ENCODE data around the gene C19orf44.
"Not testable (repeated sequence)": the region's sequence is repeated elsewhere in the genome, so short reads cannot be mapped to it uniquely, and the experiment has no call there.

C19orf44 gene

DNA sequence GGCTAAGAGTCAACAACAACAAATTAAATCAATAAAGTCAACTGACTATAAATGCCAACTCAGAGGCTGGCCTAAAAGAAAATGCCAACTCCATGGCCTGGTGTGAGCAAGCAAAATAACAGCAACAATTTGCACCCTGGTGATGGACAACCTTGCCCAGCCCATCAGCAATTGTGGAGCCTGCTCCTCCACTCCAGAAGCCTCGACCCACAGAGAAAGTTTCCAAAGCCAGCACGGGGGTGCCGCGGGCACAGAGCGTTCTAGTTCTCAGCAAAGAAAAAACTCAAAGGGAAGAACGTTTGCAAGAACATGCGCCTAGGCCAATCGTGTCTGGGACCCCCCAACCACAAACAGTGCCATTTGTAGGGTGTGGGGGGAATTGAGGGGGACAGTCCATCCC, 35.7 kb upstream of the C19orf44 start:
- Mint-ChIP-seq H3K4me3 (no peak overlapping the region), H3K27me3 (no peaks in the 10 kb centered on the region), H3K4me1 (ENCODE audit: low read depth) (peaks cover 69% of the 10 kb centered on the region), H3K27ac (no peak overlapping the region), H3K36me3 (ENCODE audit: low read depth) (peaks cover 32% of the 10 kb centered on the region), H3K9me3 (no peaks in the 10 kb centered on the region)
- intact Hi-C loops (cut with micrococcal nuclease), result no loop called here

- peaks cover 64% of the 10 kb centered on the region for H3K4me1 Mint-ChIP-seq (ENCODE audit: low read depth)
- no peaks in the 10 kb centered on the region for H3K27me3 Mint-ChIP-seq
- intact Hi-C loops (cut with micrococcal nuclease), result no loop called here
- H3K4me3 Mint-ChIP-seq, result no peak overlapping the region
- peak overlapping the region; percentile 14 for H3K27ac Mint-ChIP-seq
- H3K36me3 Mint-ChIP-seq (ENCODE audit: low read depth), result peaks cover 26% of the 10 kb centered on the region
- H3K9me3 Mint-ChIP-seq, result no peaks in the 10 kb centered on the region
Observed at GRCh38 chr19:16461630-16462051, 34.6 kb upstream of the C19orf44 start.

DNA sequence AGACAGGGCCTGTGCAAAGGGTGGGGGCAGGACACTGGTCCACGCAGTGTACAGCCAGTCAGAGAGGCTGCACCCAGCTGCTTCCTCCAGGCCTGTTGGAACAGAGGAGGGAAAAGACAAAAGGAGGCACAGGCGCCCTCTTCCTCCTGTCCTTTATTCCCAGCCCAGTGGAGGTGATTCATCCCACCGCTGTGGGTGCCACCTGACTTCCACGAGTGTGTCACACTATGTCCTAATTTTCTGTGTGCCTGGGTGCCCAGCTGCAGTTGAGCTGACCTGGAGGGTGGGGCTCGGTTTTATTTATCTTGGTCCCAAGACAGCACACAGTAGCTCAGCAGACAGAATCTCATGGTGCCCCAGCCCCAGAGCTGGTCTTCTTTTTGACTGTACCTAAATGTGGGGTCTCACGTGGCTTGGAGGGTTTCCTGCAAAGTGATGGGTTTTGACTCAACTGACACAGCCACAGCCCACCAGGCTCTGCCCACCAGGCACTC, 33.4 kb upstream of the C19orf44 start:
- no peak overlapping the region for H3K27ac Mint-ChIP-seq
- no peaks in the 10 kb centered on the region for H3K9me3 Mint-ChIP-seq
- H3K4me1 Mint-ChIP-seq (ENCODE audit: low read depth), result peaks cover 58% of the 10 kb centered on the region
- H3K36me3 Mint-ChIP-seq (ENCODE audit: low read depth), result peaks cover 33% of the 10 kb centered on the region
- H3K27me3 Mint-ChIP-seq, result no peaks in the 10 kb centered on the region
- intact Hi-C loops (cut with micrococcal nuclease), result no loop called here
- no peak overlapping the region for H3K4me3 Mint-ChIP-seq

DNA sequence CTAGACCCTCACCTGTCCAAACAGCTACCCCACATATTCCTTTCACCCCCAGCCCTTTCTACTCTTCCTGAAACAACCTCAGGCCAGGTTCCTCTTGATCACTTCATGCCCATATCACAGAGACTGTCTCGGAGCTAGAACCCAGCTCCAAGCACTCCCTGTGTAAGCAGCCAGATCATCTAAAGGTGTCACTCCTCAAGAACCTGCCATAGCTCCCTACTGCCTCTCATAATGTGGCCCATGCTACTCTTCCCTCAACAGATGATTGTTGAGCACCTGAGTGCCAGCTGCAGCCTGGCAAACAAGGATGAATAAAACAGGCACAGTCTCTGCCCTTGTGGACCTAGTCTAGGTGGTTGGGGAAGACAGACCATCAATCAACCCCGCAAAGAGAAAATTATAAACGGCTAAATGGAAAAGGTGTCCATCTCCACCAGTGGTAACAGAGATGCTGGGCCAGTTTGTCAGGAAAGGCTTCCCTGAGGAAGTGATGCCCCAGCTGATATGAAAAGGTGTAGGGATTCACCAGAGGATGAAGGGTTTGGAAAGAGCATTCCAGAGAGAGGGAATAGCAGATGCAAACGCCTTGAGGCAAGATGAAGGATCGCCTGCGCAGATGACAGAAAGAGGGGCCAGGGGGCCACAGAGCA, 32.7 kb upstream of the C19orf44 start:
- Mint-ChIP-seq H3K27ac (no peak overlapping the region), H3K9me3 (no peaks in the 10 kb centered on the region), H3K4me3 (no peak overlapping the region), H3K27me3 (no peaks in the 10 kb centered on the region), H3K4me1 (ENCODE audit: low read depth) (peaks cover 56% of the 10 kb centered on the region), H3K36me3 (ENCODE audit: low read depth) (peaks cover 33% of the 10 kb centered on the region)
- intact Hi-C loops (cut with micrococcal nuclease), result no loop called here

DNA sequence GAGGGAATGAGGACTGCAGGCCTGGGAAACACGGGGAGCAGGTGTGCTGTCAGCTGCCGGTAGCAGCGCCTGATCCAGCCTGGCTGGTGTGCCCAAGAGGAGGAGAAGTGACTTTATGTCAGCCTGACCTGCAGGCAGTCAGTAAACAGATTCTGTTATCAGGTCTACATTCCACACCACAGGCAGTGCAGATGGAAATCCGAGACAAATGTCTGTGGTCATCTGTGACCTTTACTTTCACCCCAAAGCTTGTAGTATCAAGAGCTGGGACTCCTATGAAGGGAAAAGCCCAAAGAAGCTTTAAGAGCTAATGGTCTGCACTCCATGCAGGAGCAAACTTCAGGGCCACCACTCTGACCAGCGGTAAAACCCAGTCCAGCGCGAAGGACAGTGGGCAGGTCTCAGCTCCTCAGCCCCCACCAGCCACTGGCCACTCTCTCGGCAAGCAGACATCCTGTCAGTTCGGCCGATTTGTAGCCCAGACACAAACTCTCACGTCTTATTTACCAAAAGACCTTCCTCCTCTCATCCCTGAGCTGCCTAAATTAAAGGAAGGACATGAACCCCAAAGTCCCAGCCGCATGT, 32.1 kb upstream of the C19orf44 start:
- H3K27ac Mint-ChIP-seq, result no peak overlapping the region
- H3K27me3 Mint-ChIP-seq, result no peaks in the 10 kb centered on the region
- peaks cover 57% of the 10 kb centered on the region for H3K4me1 Mint-ChIP-seq (ENCODE audit: low read depth)
- peaks cover 39% of the 10 kb centered on the region for H3K36me3 Mint-ChIP-seq (ENCODE audit: low read depth)
- no peaks in the 10 kb centered on the region for H3K9me3 Mint-ChIP-seq
- intact Hi-C loops (cut with micrococcal nuclease), result no loop called here
- H3K4me3 Mint-ChIP-seq, result no peak overlapping the region

GRCh38 chr19:16465239-16465638, 31.0 kb upstream of the C19orf44 start:
- Mint-ChIP-seq H3K27me3 (no peaks in the 10 kb centered on the region), H3K4me1 (ENCODE audit: low read depth) (peaks cover 64% of the 10 kb centered on the region)

DNA sequence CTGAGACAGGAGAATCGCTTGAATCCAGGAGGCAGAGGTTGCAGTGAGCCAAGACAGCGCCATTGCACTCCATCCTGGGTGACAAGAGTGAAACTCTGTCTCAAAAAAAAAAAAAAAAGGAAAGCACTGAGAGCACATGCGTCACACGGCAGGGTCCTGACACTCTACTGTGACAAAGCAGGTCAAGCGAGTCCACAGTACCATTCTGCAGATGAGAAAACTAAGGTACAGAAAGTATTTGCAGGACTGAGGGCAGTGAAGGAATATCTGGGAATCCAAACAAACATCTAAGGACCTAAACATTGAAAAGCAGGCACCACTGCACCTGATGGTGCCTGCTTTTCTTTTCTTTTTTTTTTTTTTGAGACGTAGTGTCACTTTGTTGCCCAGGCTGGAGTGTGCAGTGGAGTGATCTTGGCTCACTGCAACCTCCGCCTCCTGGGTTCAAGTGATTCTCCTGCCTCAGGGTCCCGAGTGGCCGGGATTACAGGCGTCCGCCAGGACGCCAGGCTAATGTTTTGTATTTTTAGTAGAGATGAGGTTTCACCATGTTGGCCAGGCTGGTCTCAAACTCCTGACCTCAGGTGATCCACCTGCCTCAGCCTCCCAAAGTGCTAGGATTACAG, 29.3 kb upstream of the C19orf44 start:
- peaks cover 39% of the 10 kb centered on the region for H3K36me3 Mint-ChIP-seq (ENCODE audit: low read depth)
- H3K27me3 Mint-ChIP-seq; H3K9me3 Mint-ChIP-seq; H3K4me3 Mint-ChIP-seq; H3K27ac Mint-ChIP-seq; intact Hi-C loops (cut with micrococcal nuclease): not testable (repeated sequence)
- H3K4me1 Mint-ChIP-seq (ENCODE audit: low read depth), result peaks cover 70% of the 10 kb centered on the region

More at GRCh38 chr19:16465239-16465638, 31.0 kb upstream of the C19orf44 start:
- Mint-ChIP-seq H3K27ac (no peak overlapping the region), H3K36me3 (ENCODE audit: low read depth) (peaks cover 45% of the 10 kb centered on the region), H3K9me3 (no peaks in the 10 kb centered on the region), H3K4me3 (no peak overlapping the region)
- intact Hi-C loops (cut with micrococcal nuclease), result no loop called here

GRCh38 chr19:16467581-16467980, 28.6 kb upstream of the C19orf44 start:
- Mint-ChIP-seq H3K9me3 (no peaks in the 10 kb centered on the region), H3K4me1 (ENCODE audit: low read depth) (peaks cover 63% of the 10 kb centered on the region), H3K4me3 (no peak overlapping the region), H3K36me3 (ENCODE audit: low read depth) (peaks cover 34% of the 10 kb centered on the region), H3K27me3 (no peaks in the 10 kb centered on the region), H3K27ac (no peak overlapping the region)
- intact Hi-C loops (cut with micrococcal nuclease), result no loop called here

GRCh38 chr19:16470541-16470910, 25.7 kb upstream of the C19orf44 start:
- Mint-ChIP-seq H3K27me3 (no peaks in the 10 kb centered on the region), H3K4me3 (peak overlapping the region; percentile 80), H3K4me1 (ENCODE audit: low read depth) (peaks cover 43% of the 10 kb centered on the region), H3K9me3 (no peaks in the 10 kb centered on the region), H3K27ac (peak overlapping the region; percentile 69), H3K36me3 (ENCODE audit: low read depth) (peaks cover 18% of the 10 kb centered on the region)
- intact Hi-C loops (cut with micrococcal nuclease), result no loop called here

GRCh38 chr19:16470911-16471811, 25.0 kb upstream of the C19orf44 start:
- Mint-ChIP-seq H3K27me3 (no peaks in the 10 kb centered on the region), H3K36me3 (ENCODE audit: low read depth) (peaks cover 18% of the 10 kb centered on the region), H3K9me3 (no peaks in the 10 kb centered on the region), H3K4me3 (peak overlapping the region; percentile 80), H3K27ac (peak overlapping the region; percentile 69), H3K4me1 (ENCODE audit: low read depth) (peaks cover 41% of the 10 kb centered on the region)
- intact Hi-C loops (cut with micrococcal nuclease), result loop anchor here (1.0 kb wide), 1 partner anchor 25 kb away; the partner anchor contains the start of genes C19orf44 and CALR3

DNA sequence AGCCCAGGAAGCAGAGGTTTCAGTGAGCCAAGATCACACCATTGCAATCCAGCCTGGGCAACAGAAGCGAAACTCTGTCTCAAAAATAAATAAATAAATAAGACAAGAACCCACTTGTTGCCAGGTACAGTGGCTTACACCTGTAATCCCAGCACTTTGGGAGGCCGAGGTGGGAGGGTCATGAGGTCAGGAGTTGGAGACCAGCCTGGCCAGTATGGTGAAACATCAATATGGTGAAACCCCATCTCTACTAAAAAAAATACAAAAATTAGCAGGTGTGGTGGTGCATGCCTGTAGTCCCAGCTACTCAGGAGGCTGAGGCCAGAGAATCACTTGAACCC, 23.7 kb upstream of the C19orf44 start:
- intact Hi-C loops (cut with micrococcal nuclease), result loop anchor here (2.0 kb wide), 1 partner anchor 70 kb away; the partner anchor contains the start of gene CHERP
- H3K27ac Mint-ChIP-seq, result peak overlapping the region; percentile 86
- not testable (repeated sequence) for H3K9me3 Mint-ChIP-seq

DNA sequence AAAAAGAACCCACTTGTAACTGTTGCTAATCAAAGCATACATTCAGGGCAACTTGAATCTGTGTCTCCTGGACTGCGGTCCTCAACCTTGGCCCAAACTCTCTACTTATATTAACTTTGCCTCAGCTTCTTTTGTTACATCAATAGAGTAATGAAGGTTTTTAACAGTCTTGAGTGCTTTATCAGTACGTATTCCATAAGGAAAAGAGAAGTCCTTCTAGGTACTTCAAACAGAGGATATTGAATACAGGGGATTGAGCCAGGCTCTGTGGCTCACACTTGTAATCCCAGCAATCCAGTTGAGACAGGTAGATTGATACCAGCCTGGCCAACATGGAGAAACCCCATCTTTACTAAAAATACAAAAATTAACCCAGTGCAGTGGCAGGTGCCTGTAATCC, 23.2 kb upstream of the C19orf44 start:
- Mint-ChIP-seq H3K4me1 (ENCODE audit: low read depth) (peaks cover 31% of the 10 kb centered on the region), H3K9me3 (no peaks in the 10 kb centered on the region), H3K4me3 (no peak overlapping the region), H3K36me3 (ENCODE audit: low read depth) (peaks cover 12% of the 10 kb centered on the region), H3K27me3 (peaks cover 3% of the 10 kb centered on the region), H3K27ac (no peak overlapping the region)
- intact Hi-C loops (cut with micrococcal nuclease), result loop anchor here (2.0 kb wide), 1 partner anchor 70 kb away; the partner anchor contains the start of gene CHERP

More for the DNA sequence above, 23.7 kb upstream of the C19orf44 start:
- Mint-ChIP-seq H3K36me3 (ENCODE audit: low read depth) (peaks cover 13% of the 10 kb centered on the region), H3K4me1 (ENCODE audit: low read depth) (peaks cover 35% of the 10 kb centered on the region), H3K4me3 (peak overlapping the region; percentile 86)
- not testable (repeated sequence) for H3K27me3 Mint-ChIP-seq

DNA sequence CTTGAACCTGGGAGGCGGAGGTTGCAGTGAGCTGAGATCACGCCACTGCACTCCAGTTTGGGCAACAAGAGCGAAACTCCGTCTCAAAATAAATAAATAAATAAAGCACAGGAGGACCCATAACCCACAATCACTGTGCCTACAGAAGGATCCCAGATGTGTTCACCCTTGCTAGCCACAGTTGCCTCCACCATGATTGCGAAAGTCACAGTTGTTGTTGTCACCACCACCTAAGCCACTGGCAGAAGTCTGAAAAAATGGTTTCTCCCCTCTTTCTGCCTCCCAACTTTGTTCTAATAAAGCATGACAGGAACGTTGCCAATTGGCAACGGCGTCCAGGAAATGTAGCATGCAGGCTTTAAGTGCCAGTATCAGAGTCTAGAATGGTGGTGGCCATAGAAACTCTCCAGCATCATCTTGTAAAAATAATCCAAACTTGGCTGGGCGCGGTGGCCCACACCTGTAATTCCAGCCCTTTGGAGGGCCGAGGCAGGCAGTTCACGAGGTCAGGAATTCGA, 22.3 kb upstream of the C19orf44 start:
- peaks cover 23% of the 10 kb centered on the region for H3K4me1 Mint-ChIP-seq (ENCODE audit: low read depth)
- H3K9me3 Mint-ChIP-seq, result no peaks in the 10 kb centered on the region
- H3K36me3 Mint-ChIP-seq (ENCODE audit: low read depth), result peaks cover 7% of the 10 kb centered on the region
- H3K4me3 Mint-ChIP-seq, result no peak overlapping the region
- intact Hi-C loops (cut with micrococcal nuclease), result loop anchor here (2.0 kb wide), 1 partner anchor 69 kb away; the partner anchor contains the start of gene CHERP
- H3K27ac Mint-ChIP-seq, result no peak overlapping the region
- peaks cover 3% of the 10 kb centered on the region for H3K27me3 Mint-ChIP-seq
